ENCODE measurements around the gene CLDN9.

The CLDN9 gene

DNA sequence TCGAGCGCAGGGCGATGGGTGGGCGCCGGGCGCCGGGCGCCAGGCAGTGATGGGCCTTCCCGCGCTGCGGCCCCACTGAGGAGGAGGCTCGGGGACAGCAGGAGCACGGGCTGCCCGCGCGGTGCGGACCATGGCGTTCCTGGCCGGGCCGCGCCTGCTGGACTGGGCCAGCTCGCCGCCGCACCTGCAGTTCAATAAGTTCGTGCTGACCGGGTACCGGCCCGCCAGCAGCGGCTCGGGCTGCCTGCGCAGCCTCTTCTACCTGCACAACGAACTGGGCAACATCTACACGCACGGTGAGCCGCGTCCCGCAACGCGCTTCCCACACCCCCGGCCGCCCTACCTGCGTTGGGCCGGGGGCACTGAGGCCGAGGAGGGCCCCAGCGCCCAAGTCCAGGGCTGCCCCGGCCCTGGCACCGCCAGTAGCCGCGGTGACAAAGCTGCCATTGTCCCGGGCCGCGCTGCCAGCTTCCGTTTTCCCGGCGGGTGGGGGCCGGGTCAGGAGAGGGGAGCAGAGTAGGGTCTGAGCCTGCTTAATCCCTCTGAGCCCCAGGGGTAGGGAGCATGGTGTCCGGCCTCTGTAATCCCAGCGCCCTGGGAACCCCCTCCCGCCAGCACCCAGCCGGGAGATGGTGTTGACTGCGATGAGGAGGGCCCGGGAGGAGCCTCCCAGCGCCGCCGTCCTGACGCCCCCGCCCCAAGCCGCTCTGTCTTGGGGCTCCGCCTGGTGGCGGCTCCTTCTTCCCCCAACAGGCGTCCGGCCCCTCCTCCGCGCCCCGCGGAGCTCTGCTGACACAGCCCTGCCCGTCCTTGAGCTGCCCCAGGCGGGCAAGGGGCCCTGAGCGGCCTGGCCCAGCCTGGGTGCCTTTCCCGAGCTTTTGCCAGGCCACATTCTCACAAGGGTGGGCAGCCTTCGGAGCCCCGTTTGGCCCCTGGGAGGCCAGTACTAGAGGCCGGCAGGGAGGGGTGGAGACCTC lies 42.9 kb upstream of the CLDN9 start:
- Histone ChIP-seq H3K36me3 (ENCODE audit: insufficient read depth, low read length) (peaks cover 26% of the 10 kb centered on the region), H3K9me3 (ENCODE audit: low read length) (no peaks in the 10 kb centered on the region), H3K27me3 (ENCODE audit: insufficient read depth, low read length) (no peaks in the 10 kb centered on the region), H3K4me1 (ENCODE audit: insufficient read depth, low read length) (peaks cover 12% of the 10 kb centered on the region), H2AFZ (ENCODE audit: low read depth, low read length) (peak overlapping the region; percentile 91), H3K4me3 (ENCODE audit: low read length) (peak overlapping the region; percentile 94)

DNA sequence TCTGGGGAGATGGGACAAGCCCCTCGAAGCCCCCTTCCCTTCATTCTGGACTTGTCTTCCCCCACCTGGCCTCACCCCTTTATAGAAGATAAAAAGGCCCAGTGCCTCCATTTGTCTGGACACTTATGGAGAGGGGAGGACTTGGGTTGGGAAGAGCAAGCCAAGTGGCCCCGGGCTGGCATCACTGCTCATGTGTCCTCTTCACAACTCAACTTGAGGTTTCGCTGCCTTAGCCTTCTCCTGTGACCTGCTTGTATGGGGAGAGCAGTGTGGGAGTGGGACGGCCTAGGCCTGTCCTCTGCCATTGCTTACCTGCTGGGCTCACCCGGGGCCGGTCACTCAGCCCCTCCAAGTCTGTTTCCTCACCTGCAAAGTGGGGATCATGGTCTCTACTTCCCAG lies 42.2 kb upstream of the CLDN9 start:
- H3K36me3 ChIP-seq (ENCODE audit: insufficient read depth, low read length), result peaks cover 33% of the 10 kb centered on the region
- no peak overlapping the region for H2AFZ ChIP-seq (ENCODE audit: low read depth, low read length)
- H3K9me3 ChIP-seq (ENCODE audit: low read length), result no peaks in the 10 kb centered on the region
- no peaks in the 10 kb centered on the region for H3K27me3 ChIP-seq (ENCODE audit: insufficient read depth, low read length)
- H3K4me3 ChIP-seq (ENCODE audit: low read length), result peak overlapping the region; percentile 94
- H3K4me1 ChIP-seq (ENCODE audit: insufficient read depth, low read length), result peaks cover 12% of the 10 kb centered on the region

DNA sequence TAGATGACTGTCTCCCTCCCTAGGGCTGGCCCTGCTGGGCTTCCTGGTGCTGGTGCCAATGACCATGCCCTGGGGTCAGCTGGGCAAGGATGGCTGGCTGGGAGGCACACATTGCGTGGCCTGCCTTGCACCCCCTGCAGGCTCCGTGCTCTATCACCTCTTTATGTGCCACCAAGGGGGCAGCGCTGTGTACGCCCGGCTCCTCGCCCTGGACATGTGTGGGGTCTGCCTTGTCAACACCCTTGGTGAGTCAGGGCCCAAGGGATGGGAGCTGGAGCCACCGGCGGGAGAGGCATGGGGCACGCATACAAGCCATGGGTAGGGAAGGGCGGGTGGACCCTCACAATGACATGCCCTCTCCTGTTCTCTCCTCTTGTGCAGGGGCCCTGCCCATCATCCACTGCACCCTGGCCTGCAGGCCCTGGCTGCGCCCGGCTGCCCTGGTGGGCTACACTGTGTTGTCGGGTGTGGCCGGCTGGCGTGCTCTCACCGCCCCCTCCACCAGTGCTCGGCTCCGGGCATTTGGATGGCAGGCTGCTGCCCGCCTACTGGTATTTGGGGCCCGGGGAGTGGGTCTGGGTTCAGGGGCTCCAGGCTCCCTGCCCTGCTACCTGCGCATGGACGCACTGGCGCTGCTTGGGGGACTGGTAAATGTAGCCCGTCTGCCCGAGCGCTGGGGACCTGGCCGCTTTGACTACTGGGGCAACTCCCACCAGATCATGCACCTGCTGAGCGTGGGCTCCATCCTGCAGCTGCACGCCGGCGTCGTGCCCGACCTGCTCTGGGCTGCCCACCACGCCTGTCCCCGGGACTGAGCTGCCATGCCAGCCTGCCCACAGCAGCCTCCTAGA lies 41.4 kb upstream of the CLDN9 start:
- Histone ChIP-seq H2AFZ (ENCODE audit: low read depth, low read length) (no peak overlapping the region), H3K4me1 (ENCODE audit: insufficient read depth, low read length) (peaks cover 12% of the 10 kb centered on the region), H3K4me3 (ENCODE audit: low read length) (no peak overlapping the region), H3K9me3 (ENCODE audit: low read length) (no peaks in the 10 kb centered on the region), H3K36me3 (ENCODE audit: insufficient read depth, low read length) (peaks cover 41% of the 10 kb centered on the region), H3K27me3 (ENCODE audit: insufficient read depth, low read length) (no peaks in the 10 kb centered on the region)

DNA sequence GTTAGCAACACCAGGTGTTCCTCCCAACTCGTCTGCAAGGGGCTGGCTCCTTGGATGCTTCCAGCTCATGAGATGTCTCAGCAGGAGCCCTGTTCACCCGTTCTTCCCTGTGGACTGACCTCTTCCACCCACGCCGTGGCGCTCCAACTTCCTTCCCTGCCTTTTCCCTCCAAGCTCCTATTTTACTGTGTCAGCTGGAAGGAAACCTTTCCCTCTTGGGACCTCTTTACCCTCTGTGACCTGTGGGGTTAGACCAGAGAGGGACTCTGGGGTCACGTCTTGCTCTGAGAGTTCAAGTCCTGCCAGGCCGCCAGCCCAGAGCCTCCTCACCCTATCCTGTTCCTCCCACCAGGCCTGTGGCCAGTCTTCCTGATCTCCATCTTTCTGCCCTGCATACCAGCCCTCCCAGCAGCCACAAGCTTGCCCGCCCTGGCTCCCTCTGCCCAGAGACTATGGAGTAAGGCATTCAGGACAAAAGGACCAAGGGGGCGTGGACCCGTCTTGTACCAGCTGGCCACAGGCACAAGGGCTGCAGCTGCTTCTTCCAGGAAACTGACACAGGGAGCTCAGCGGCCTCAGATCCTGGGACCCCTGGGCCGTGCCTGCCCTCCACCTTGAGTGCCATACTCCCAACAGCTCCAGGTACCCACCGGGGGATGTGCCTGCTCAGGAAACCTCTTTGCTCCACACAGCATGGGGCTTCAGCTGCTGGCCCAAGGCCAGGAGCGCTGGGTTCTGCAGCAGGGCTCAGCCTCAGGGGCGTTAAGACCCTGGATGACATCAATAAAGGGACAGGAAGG lies 40.5 kb upstream of the CLDN9 start:
- H3K27me3 ChIP-seq (ENCODE audit: insufficient read depth, low read length), result no peaks in the 10 kb centered on the region
- peaks cover 47% of the 10 kb centered on the region for H3K36me3 ChIP-seq (ENCODE audit: insufficient read depth, low read length)
- H2AFZ ChIP-seq (ENCODE audit: low read depth, low read length), result no peak overlapping the region
- no peaks in the 10 kb centered on the region for H3K9me3 ChIP-seq (ENCODE audit: low read length)
- no peak overlapping the region for H3K4me3 ChIP-seq (ENCODE audit: low read length)
- H3K4me1 ChIP-seq (ENCODE audit: insufficient read depth, low read length), result peaks cover 12% of the 10 kb centered on the region

DNA sequence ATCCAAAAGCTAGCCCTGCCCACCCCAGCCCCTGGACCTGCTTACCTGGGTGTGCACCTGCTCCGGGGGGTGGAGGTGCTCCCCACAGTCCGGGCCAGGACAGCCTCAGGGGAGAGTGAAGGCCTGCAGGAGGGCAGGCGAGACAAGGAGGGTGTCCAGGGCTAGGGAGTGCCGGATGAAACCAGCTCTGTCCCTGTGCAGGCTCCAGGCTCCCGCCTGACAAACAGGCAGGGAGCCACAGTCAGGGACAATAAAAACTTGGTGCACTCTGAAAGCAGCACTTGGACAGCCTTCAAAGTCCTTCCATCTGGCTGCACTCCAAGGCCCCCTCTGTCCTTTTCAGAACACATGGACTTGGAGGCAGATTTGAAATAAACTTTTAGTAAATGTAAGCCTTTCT lies 39.6 kb upstream of the CLDN9 start:
- Histone ChIP-seq H3K36me3 (ENCODE audit: insufficient read depth, low read length) (peaks cover 53% of the 10 kb centered on the region), H3K4me3 (ENCODE audit: low read length) (no peak overlapping the region), H3K4me1 (ENCODE audit: insufficient read depth, low read length) (peaks cover 12% of the 10 kb centered on the region), H3K9me3 (ENCODE audit: low read length) (no peaks in the 10 kb centered on the region), H2AFZ (ENCODE audit: low read depth, low read length) (no peak overlapping the region), H3K27me3 (ENCODE audit: insufficient read depth, low read length) (no peaks in the 10 kb centered on the region)

DNA sequence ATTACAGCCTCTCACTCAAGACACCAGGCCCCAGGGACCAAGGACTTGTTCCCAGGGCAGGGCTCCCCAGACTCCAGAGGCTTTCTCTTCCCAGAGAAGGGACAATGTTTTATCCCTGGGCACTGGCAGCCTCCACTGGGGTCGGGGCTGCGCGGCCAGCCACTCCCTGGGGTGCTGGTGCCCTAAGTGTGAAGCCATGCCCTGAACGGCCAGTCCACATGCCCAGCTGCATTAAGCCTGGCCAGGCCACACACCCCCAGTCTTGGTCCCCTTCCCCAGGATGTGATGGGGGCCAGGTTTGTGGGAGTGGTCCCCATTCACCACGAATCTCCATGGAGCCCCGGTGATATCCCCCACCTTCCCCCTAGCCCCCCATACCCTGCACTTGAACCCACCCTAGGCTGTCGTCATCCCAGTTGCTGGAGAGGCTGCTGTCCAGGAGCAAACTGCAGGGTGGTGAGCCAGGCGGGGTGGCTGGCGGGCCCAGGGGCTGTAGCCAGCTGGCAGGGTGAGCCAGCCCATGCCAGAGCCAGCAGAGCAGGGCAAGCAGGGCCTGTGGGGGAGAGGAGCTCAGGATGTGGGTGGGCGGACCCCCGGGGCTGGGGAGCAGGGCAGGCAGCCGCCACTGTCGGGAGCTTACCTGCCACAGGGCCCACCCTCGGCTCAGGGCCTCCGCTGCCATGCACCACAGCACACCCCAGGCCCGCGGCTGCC lies 39.0 kb upstream of the CLDN9 start:
- Histone ChIP-seq H3K4me1 (ENCODE audit: insufficient read depth, low read length) (peaks cover 9% of the 10 kb centered on the region), H3K36me3 (ENCODE audit: insufficient read depth, low read length) (peaks cover 55% of the 10 kb centered on the region), H3K9me3 (ENCODE audit: low read length) (no peaks in the 10 kb centered on the region), H3K4me3 (ENCODE audit: low read length) (no peak overlapping the region), H3K27me3 (ENCODE audit: insufficient read depth, low read length) (no peaks in the 10 kb centered on the region), H2AFZ (ENCODE audit: low read depth, low read length) (no peak overlapping the region)

DNA sequence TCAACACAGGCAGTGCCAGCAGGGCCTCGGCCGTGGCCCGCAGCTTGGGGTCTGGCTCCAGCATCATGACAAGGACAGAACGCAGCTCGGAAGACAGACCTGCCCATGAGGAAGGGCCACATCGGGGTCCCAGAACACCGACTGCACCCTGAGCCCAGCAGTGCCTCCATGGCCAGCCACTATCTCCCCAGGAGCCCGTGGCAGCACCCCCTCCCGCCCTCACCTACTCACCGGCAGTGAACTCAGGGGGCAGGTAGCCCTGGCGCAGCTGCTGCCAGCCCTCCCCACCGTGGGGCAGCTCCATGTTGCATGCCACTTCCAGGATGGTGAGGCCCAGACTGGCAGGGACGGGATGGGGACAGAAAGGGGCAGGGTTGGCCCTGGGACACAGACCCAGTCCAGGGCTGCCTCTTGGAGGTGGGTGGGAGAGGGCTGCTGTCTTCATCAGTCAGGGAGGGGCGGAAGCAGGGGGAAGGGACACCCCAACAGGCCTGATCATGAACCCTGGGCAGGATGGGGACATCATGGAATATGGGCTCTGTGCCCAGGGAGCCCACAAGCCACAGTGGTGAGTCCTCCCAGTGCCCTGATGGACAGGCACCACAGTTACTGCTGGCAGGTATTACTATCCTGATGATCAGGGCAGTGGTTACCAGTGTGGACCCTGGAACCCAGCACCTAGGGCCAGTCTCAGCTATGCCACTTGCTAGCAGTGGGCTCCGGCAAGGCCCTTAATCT lies 38.2 kb upstream of the CLDN9 start:
- H3K9me3 ChIP-seq (ENCODE audit: low read length), result no peaks in the 10 kb centered on the region
- H3K36me3 ChIP-seq (ENCODE audit: insufficient read depth, low read length), result peaks cover 55% of the 10 kb centered on the region
- no peak overlapping the region for H3K4me3 ChIP-seq (ENCODE audit: low read length)
- no peak overlapping the region for H2AFZ ChIP-seq (ENCODE audit: low read depth, low read length)
- no peaks in the 10 kb centered on the region for H3K27me3 ChIP-seq (ENCODE audit: insufficient read depth, low read length)
- peaks cover 11% of the 10 kb centered on the region for H3K4me1 ChIP-seq (ENCODE audit: insufficient read depth, low read length)

DNA sequence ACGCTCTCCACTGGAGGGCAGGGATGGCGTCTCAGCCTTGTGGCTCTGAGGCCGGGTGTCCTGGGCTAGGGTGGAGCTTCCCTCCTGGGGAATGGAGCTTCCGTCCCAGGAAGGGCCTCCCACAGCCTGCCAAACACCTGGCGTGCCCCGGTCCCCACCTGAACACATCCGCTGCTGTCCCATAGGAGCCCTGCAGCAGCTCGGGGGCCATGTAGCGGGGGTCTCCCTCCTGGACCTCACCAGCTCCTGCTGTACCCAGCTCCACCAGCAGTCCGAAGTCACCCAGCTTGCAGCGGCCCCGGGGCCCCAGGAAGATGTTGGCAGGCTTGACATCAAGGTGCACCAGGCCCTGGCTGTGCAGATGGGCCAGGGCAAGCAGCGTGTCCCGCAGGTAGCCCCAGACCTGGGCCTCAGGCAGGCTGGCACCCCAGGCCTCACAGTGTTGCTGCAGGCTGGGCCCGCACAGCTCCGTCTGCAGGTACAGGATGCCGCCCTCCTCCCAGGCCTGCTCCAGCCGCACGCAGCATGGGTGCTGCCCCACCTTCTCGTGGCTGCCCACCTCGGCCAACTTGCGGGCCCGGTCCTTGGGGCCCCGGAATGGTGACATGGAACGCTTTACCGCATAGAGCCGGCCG lies 37.4 kb upstream of the CLDN9 start:
- Histone ChIP-seq H3K27me3 (ENCODE audit: insufficient read depth, low read length) (no peaks in the 10 kb centered on the region), H2AFZ (ENCODE audit: low read depth, low read length) (no peak overlapping the region), H3K4me3 (ENCODE audit: low read length) (no peak overlapping the region), H3K36me3 (ENCODE audit: insufficient read depth, low read length) (peaks cover 55% of the 10 kb centered on the region), H3K4me1 (ENCODE audit: insufficient read depth, low read length) (peaks cover 13% of the 10 kb centered on the region), H3K9me3 (ENCODE audit: low read length) (no peaks in the 10 kb centered on the region)

DNA sequence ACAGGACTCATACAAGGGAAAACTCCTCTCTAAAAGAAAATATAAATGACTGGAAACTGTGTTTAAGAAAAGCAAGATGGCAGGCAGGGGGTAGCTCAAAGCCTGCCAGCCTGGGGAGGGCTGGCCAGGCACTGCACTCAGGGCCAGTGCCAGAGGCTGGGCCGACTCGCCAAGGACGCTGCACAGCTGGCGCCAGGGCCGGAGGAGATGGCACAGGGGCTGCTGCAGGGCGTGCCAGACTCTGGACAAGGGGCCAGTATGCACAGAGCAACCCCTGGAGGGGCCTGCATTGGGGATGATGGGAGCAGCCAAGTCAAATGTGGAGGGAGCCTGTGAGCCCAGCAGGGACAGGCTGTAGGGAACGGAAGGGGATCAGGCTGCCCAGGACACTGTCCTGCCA lies 36.5 kb upstream of the CLDN9 start:
- no peak overlapping the region for H2AFZ ChIP-seq (ENCODE audit: low read depth, low read length)
- no peaks in the 10 kb centered on the region for H3K27me3 ChIP-seq (ENCODE audit: insufficient read depth, low read length)
- H3K9me3 ChIP-seq (ENCODE audit: low read length), result no peaks in the 10 kb centered on the region
- peaks cover 15% of the 10 kb centered on the region for H3K4me1 ChIP-seq (ENCODE audit: insufficient read depth, low read length)
- peaks cover 53% of the 10 kb centered on the region for H3K36me3 ChIP-seq (ENCODE audit: insufficient read depth, low read length)
- no peak overlapping the region for H3K4me3 ChIP-seq (ENCODE audit: low read length)

DNA sequence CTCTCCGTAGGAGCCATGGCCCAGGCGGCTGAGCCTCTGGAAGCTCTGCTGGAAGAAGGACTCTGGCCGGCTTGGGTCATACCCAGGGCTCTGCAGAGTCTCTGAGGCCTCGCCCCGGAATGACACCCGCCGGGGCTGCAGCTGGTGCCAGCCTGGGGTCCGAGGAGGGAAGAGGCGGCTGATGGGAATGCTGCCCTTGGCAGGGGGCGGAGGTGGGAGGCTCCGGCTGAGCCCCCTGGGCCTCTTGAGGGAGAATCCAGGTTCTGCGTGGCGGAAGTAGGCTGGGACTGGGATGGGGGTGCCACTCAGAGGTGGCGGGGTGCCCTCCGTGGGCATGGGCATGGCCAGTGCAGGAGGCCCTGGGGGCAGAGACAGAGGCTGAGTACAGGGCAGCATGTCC lies 36.0 kb upstream of the CLDN9 start:
- Histone ChIP-seq H3K4me1 (ENCODE audit: insufficient read depth, low read length) (peaks cover 16% of the 10 kb centered on the region), H3K4me3 (ENCODE audit: low read length) (no peak overlapping the region), H3K36me3 (ENCODE audit: insufficient read depth, low read length) (peaks cover 49% of the 10 kb centered on the region), H3K9me3 (ENCODE audit: low read length) (no peaks in the 10 kb centered on the region), H2AFZ (ENCODE audit: low read depth, low read length) (no peak overlapping the region), H3K27me3 (ENCODE audit: insufficient read depth, low read length) (no peaks in the 10 kb centered on the region)

DNA sequence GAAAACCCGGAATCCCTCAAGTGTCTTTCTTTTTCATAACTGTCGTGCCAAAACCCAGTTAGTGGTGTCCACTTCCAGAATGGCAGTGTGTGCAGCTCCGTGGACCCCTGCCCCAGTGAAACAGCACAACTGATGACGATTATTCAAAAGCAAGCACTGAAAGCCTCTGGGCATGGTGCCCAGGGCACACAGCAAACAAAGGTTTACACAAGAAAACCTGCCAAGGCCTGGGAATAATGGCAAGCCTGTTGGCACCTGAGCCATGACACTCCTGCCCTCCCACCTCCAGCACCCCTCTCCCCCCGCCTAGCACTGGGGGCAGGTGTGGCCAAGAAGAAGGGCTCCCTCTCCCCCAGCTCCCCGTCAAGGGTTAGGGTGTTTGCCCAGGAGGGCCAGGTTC lies 35.3 kb upstream of the CLDN9 start:
- peaks cover 20% of the 10 kb centered on the region for H3K4me1 ChIP-seq (ENCODE audit: insufficient read depth, low read length)
- H3K27me3 ChIP-seq (ENCODE audit: insufficient read depth, low read length), result peaks cover under 1% of the 10 kb centered on the region
- no peak overlapping the region for H2AFZ ChIP-seq (ENCODE audit: low read depth, low read length)
- no peak overlapping the region for H3K4me3 ChIP-seq (ENCODE audit: low read length)
- peaks cover 42% of the 10 kb centered on the region for H3K36me3 ChIP-seq (ENCODE audit: insufficient read depth, low read length)
- H3K9me3 ChIP-seq (ENCODE audit: low read length), result no peaks in the 10 kb centered on the region
